Kasumi-1 (cell line): Measurements from ENCODE around the gene CSTF2.

Experiments used
- DNase-seq, 2 experiments: peaks; one replicate each; lab custom pipeline; 2025; lab: John Stamatoyannopoulos, UW

Gene CSTF2

DNA sequence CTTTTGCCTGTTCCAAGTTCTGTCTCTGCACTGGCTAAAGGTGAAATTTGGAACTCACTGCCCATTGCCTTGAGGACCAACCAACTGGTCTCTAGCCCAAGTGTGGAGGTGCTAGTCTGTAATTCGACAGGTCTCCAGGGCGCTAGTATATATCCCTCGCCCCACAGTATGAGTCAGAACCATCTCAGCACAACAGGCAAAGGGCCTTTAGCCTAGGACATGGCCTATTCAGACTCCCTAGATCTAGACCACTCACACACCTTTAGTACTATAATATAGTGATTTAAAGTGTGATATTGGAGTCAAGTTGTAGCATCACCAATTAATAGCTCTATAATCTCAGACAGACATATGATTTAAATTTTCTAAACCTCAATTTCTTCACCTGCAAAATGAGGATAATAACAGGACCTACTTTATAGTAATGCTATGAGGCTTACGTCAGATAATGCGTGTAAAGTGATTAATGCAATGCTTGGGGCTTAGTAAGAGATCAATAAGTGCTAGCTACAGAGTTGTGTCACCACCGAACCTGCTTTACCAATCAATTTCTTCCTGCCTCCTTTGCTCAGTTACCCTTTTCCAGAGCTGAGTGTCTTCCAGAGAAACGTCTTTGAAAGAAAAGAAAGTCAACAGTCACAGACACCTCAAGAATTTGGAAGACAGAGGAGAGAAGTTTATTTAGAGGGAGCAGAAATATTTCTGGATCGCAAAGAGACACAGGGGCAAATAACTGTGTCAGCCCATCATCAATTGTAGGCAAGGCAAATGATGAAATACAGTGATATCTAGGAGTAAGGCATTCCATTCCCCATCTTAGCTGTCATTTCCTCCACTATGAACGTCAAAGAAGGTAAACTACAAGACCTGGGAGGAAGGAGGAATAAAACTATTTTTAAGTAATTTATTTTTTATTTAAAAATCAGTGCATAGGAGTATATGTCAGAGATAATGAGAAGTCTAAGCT is 51.7 kb downstream of the CSTF2 start:
- DNase-seq: no peak

GRCh38 chrX:100874325-100874724 is 54.1 kb downstream of the CSTF2 start, which contains the start of gene NOX1:
NOX1 (minus strand) TSS chrX:100874359; CDS start chrX:100874139, 220 bp downstream.
- DNase-seq: no peak

DNA sequence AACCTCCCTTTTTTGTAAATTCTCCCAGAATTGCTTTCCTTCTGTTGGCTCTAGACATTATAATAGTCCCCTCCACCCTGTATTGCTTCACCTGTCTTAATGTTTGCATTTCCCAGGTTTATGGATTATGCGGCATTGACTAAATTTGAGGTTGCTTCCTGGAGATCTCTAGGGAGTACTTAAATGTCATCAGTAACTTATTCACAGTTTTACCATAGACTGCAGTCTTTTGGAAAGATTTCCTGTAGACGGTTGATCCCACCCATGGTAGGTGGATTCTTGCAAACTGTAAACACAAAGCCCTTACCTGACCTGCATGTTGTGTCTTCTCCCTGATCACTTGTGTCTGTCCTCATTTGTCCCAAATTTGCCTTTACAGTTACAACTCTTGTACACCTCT is 60.2 kb downstream of the CSTF2 start:
- no peak for DNase-seq

DNA sequence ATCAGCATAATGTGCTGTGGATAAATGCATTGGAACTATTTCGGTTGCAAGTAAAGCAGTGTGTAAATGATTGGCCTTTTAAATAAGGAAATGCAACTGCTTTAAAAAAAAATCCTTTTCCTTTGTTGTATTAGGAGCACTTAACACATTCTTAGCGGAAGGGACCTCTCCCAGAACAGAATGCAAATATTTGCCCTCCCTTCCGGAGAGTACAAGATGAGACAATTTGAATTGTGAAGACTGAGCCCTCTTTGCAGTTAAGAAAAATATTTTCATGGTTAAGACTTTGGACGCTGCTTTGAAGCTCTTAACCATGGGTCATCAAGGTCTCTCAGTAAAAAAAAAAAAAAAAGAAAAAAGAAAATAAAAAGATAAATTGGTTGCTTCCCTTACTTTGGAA is 63.5 kb downstream of the CSTF2 start:
- DNase-seq: no peak
